ENCODE measurements around the gene LRRC4C. TPM values are rescaled to one million over a fixed set of nuclear protein-coding genes. Genes with fewer than 3 reads are reported as not detected.

Gene LRRC4C
- total RNA-seq, 1 donor: 0.27 TPM

- no peak for TF ChIP-seq CTCF (IDR thresholded peaks at IDR 0.05; ENCODE audit: insufficient read depth, low read length)
- DNase-seq (ENCODE audit: low read depth): no peak
- H3K4me3 ChIP-seq (ENCODE audit: low read depth, low read length): no peak overlapping the region
These were observed 55.3 kb downstream of the LRRC4C start for GRCh38 chr11:41404109-41404508.

- TF ChIP-seq CTCF (IDR thresholded peaks at IDR 0.05; ENCODE audit: insufficient read depth, low read length): no peak
- H3K4me3 ChIP-seq (ENCODE audit: low read depth, low read length): no peak overlapping the region
- no peak for DNase-seq (ENCODE audit: low read depth)
These were observed 56.0 kb downstream of the LRRC4C start for GRCh38 chr11:41403458-41403857.

GRCh38 chr11:41400819-41401382 lies 58.6 kb downstream of the LRRC4C start:
- DNase-seq (ENCODE audit: low read depth): no peak
- TF ChIP-seq CTCF (IDR thresholded peaks at IDR 0.05; ENCODE audit: insufficient read depth, low read length): no peak
- H3K4me3 ChIP-seq (ENCODE audit: low read depth, low read length): no peak overlapping the region

GRCh38 chr11:41400124-41400523 lies 59.3 kb downstream of the LRRC4C start:
- no peak for DNase-seq (ENCODE audit: low read depth)
- no peak overlapping the region for H3K4me3 ChIP-seq (ENCODE audit: low read depth, low read length)
- no peak for TF ChIP-seq CTCF (IDR thresholded peaks at IDR 0.05; ENCODE audit: insufficient read depth, low read length)

- DNase-seq (ENCODE audit: low read depth): no peak
- TF ChIP-seq CTCF (IDR thresholded peaks at IDR 0.05; ENCODE audit: insufficient read depth, low read length): no peak
- no peak overlapping the region for H3K4me3 ChIP-seq (ENCODE audit: low read depth, low read length)
These were observed 60.1 kb downstream of the LRRC4C start for GRCh38 chr11:41399323-41399722.

- no peak overlapping the region for H3K4me3 ChIP-seq (ENCODE audit: low read depth, low read length)
- no peak for TF ChIP-seq CTCF (IDR thresholded peaks at IDR 0.05; ENCODE audit: insufficient read depth, low read length)
- DNase-seq (ENCODE audit: low read depth): no peak
These were observed 61.3 kb downstream of the LRRC4C start for GRCh38 chr11:41398175-41398574.
